HL-60 (cell line): Measurements from ENCODE around the gene MANF.

Experiments
- CTCF ChIP-seq: IDR thresholded peaks from one replicate; pipeline ENCODE4 v1.5.1; 2011; ENCODE audit warnings: low read length, control low read depth, inconsistent platforms; ENCODE audit not compliant: insufficient read depth
- GABPA ChIP-seq: IDR thresholded peaks from 2 replicates; pipeline ENCODE4 v1.6.1; 2012; ENCODE audit warnings: low read depth
- POLR2AphosphoS5 ChIP-seq: IDR thresholded peaks from 2 replicates; pipeline ENCODE4 v1.6.1; 2012; ENCODE audit warnings: low read depth
- REST ChIP-seq: IDR thresholded peaks from 2 replicates; pipeline ENCODE4 v1.6.1; 2012; ENCODE audit warnings: low read depth; ENCODE audit not compliant: insufficient replicate concordance
- SPI1 ChIP-seq: IDR thresholded peaks from 2 replicates; pipeline ENCODE4 v1.6.1; 2012; ENCODE audit warnings: low read depth, mild to moderate bottlenecking, borderline replicate concordance

- TF ChIP-seq CTCF (no peak), GABPA (no peak), REST (no peak), POLR2AphosphoS5 (no peak), SPI1 (no peak)
Observed at GRCh38 chr3:51338632-51339031, 46.5 kb upstream of the MANF start.
